GM12865 (cell line): Measurements from ENCODE around the gene FRMD4A.

Experiments used
- DNase-seq: peaks from one replicate; pipeline ENCODE4 v3.0.0; 2010; ENCODE audit warnings: low read depth
- H3K4me3 ChIP-seq: 2 replicates; pipeline ENCODE4 v1.5.1; 2011; ENCODE audit warnings: mild to moderate bottlenecking, low read depth, low read length, control low read depth
- TF ChIP-seq, protein P1 (sequence below): IDR thresholded peaks from 2 replicates; pipeline ENCODE4 v1.5.1; 2011; ENCODE audit warnings: low read length, control low read depth, low read depth, inconsistent platforms; ENCODE audit not compliant: insufficient read depth; ENCODE audit errors: missing control alignments

FRMD4A gene

DNA sequence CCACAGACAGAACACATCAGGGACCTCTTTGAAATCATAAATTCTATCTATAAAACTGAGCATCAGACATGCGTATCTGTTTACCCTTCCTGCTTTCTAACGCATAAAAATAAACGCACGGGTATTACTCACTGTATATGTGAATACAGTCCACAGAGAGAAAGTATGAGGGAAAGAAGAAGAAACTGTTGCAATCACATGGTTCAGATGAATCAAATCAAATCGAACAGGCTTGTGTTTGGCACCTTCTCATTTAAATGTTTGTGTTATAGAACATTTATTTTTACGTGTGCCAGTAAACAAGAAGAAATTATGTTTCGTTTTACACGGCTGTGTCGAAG, 322.0 kb downstream of the FRMD4A start:
- DNase-seq, result no peak
- peak overlapping the region; percentile 74 for H3K4me3 ChIP-seq
- TF ChIP-seq, protein P1, sequence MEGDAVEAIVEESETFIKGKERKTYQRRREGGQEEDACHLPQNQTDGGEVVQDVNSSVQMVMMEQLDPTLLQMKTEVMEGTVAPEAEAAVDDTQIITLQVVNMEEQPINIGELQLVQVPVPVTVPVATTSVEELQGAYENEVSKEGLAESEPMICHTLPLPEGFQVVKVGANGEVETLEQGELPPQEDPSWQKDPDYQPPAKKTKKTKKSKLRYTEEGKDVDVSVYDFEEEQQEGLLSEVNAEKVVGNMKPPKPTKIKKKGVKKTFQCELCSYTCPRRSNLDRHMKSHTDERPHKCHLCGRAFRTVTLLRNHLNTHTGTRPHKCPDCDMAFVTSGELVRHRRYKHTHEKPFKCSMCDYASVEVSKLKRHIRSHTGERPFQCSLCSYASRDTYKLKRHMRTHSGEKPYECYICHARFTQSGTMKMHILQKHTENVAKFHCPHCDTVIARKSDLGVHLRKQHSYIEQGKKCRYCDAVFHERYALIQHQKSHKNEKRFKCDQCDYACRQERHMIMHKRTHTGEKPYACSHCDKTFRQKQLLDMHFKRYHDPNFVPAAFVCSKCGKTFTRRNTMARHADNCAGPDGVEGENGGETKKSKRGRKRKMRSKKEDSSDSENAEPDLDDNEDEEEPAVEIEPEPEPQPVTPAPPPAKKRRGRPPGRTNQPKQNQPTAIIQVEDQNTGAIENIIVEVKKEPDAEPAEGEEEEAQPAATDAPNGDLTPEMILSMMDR, result no peak

DNA sequence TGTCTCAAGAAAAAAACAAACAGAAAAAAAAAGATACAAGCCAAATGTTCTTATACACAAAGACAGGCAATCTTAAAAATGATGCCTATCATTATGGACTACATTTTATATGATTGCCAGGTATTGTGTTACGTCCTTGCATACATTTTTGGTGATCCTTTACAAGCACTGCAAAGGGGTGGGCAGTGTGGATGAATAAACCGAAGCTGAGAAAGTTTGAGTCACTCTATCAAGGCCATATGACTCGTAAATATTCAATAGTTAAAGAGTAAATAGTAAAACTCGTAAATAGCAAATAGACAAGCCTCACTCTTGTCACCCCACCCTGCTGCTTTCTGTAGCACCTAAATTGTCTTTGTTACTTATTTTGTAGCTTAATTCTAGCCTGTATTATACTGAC, 326.2 kb downstream of the FRMD4A start:
- TF ChIP-seq, protein P1, result no peak
- no peak for DNase-seq
- no peak overlapping the region for H3K4me3 ChIP-seq

DNA sequence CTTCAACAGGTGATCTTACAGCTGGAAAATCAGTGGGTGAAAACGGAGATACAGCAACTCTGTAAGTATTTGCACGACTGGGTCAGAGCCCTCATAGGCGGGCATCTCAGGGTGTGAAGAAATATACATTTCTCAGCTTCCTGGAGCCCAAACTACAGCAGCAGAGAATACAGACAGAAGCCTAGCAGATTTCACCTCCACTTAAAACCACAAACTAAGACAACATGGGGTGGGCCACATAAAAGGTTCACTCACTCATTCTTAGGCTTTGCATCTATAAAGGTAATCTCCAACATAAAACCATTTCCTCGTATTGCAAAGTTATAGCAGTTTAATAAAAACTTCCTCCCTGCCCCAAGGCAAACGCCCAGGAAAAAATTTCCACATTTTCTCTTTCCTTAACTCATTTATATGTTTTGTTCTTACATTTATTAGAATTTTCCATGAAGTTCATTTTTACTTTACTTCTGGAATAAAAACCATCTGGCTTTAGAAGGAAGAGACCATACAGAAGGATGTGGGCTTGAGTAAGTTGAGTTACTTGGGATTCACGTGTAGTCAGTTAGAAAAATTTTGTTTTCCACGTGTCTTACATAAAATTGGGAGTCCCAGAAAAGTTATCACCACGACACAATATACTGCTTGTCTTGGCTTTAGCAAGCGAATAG, 327.1 kb downstream of the FRMD4A start:
- no peak for DNase-seq
- TF ChIP-seq, protein P1, result no peak
- H3K4me3 ChIP-seq, result no peak overlapping the region

DNA sequence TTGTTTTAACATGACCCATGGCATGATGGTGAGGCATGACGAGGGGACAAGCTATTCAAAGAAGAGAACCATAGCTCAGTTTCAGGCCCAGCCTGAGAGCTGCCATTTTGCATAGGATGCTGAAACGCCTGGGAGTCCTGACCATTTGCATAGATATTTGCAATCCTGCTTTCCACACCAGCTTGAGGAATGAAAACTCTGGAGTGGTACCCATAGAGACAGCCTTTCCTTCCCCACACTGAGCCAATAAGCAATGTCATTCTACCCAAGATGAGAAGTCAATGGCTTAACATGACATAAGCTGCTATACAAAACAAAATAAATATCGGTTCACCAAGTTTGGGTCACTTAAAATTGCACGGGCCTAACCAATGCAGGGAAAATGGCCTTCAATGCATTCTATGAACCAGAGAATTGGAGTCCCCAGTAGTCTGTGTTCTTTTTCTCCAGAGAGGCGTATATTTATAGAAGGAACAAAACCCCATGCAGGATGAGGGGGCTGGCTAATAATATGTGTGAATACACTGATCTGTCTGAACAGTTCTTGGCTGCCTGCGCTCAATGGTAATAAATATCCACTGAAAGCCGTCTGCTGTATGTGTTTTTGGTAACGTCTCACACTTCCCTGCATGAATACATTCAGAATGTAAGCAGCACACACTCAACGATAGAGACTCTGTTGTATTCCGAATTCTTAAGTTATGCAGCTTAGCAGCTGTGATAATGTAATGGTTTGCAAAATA, 329.3 kb downstream of the FRMD4A start:
- TF ChIP-seq, protein P1, result no peak
- no peak overlapping the region for H3K4me3 ChIP-seq
- DNase-seq, result no peak

DNA sequence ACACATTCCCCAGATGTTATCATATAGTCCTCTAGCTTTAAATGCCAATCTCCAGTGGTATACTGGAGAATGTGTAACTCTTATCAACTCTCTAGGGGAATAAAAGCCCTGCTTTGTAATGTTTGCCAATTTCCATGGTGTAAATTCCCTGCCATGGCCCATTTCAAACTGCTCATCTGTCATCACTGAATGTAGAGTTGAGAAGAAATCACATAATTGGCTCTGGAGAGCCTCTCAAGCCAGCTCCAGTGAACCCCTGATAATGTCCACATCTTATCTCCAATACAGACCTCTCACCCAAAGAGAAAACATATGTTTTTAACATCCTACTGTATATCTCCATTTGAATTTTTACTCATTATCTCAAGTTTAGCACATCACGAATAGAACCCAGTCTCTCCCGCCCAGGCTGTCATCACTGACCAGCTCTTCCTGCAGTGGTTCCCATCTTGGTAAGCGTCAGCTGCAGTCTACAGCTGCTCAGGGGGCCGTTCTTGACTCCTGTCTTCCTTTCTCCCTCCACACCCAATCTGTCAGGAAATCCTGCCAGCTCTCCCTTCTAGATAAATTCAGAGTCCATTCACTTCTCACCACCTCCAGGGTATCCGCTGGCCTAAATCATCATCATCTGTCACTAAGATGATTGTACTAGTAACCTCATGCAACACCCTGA, 332.4 kb downstream of the FRMD4A start:
- no peak for DNase-seq
- TF ChIP-seq, protein P1, result no peak
- H3K4me3 ChIP-seq, result no peak overlapping the region

DNA sequence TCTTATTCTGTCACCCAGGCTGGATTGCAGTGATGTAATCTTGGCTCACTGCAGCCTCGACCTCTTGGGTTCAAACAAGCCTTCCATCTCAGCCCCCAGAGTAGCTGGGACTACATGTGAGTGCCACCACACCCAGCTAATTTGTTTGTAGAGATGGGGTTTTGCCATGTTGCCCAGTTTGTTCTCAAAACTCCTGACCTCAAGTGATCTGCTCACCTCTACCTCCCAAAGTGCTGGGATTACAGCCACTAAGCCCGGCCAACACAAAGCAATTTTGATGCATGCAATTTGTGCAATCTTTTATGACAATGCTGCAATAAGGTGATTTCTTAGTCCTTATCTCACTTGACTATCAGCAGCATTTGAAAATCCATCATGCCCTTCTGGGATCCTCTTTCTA, 333.1 kb downstream of the FRMD4A start:
- no peak for DNase-seq
- TF ChIP-seq, protein P1, result no peak
- H3K4me3 ChIP-seq, result no peak overlapping the region

DNA sequence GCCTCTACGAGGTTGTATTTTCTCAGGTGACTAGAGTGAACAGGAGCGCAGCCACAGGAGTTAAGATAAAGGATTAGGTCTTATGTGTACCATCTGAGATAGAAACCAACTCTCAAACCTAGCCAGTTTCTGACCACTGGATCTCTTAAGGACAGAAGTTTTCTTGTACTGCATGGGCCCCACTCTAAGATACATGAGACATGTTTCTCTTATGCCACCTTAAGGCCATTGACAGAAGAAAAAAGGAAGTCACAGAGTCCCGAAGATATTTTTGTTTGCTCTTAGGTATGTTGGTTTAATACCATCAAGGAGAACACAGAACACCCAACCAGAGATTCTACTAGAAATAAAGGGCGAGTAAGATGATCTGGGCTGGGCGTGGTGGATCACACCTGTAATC, 335.8 kb downstream of the FRMD4A start:
- H3K4me3 ChIP-seq, result no peak overlapping the region
- peak; percentile 67 for DNase-seq
- TF ChIP-seq, protein P1, result no peak
